Spinal cord (tissue), 10 donors: ENCODE measurements around the gene FGD2. TPM values are rescaled to one million over a fixed set of nuclear protein-coding genes. Genes with fewer than 3 reads are reported as not detected.

Source experiments
- DNase-seq, 6 donors: peaks; one replicate each; pipeline versions ENCODE4 v3.0.0 to v3.0.0-alpha.2; 2013 to 2015; ENCODE audit warnings: low spot score in 6 of 6, low read depth in 4 of 6
- H3K27ac ChIP-seq: one replicate; pipeline ENCODE4 v1.5.1; 2013; ENCODE audit warnings: low read depth, low read length, control low read depth
- H3K27me3 ChIP-seq: one replicate; pipeline ENCODE4 v1.6.1; 2013; ENCODE audit warnings: low read length; ENCODE audit not compliant: control insufficient read depth, insufficient read depth
- H3K36me3 ChIP-seq: one replicate; pipeline ENCODE4 v1.6.1; 2013; ENCODE audit warnings: low read length; ENCODE audit not compliant: control insufficient read depth, insufficient read depth
- H3K4me1 ChIP-seq: one replicate; pipeline ENCODE4 v1.6.1; 2013; ENCODE audit warnings: low read length; ENCODE audit not compliant: control insufficient read depth, insufficient read depth
- H3K4me3 ChIP-seq: one replicate; pipeline ENCODE4 v1.5.1; 2013; ENCODE audit warnings: low read depth, low read length, control low read depth
- H3K9me3 ChIP-seq: one replicate; pipeline ENCODE4 v1.6.1; 2013; ENCODE audit warnings: low read length; ENCODE audit not compliant: control insufficient read depth, insufficient read depth
- WGBS: methylation state at CpG from one replicate; pipeline ENCODE4 v1.1.5; 2013; ENCODE audit warnings: missing lambda C conversion rate; ENCODE audit not compliant: insufficient coverage; 5-methylcytosine and 5-hydroxymethylcytosine counted together
- polyA plus RNA-seq, 2 donors: library from polyadenylated mRNA; unstranded; fragments of 120-200 nt; gene quantifications; one replicate each; pipeline ENCODE4 v1.2.1, GENCODE V29; 2013; ENCODE audit not compliant: insufficient read length in 2 of 2
- total RNA-seq, 2 donors: library from RNA; depleted of rRNA in 1 of 2; stranded (reverse); fragments of 120-200 nt in 1 of 2; fragments of >200 nt in 1 of 2; gene quantifications; one replicate each; pipeline versions ENCODE4 v1.2.3 to v1.2.4, GENCODE V29; 2013 to 2014
- donor health status: healthy.

FGD2 gene
- total and polyA plus RNA-seq, 4 donors: 5.5 to 9.6 (median 7.6) TPM

DNA sequence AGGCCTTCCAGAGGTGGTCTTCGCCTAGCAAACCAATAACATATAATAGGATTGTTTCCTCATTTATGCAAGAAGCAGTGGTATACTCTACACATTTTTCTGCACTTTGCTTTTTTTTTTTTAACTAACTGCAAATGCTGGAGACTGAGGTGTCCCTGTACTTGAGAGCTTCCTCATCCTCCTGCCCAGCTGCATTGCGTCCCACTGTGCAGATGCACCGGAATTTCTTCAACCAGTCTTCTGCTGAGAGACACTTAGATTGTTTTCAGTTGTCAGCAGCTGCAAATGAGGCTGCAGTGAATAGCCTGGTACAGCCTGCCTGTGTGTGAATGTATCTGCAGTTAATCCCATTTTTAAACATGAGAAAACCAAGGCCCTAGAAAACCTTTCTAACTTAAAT is 11.5 kb downstream of the FGD2 start:
- Histone ChIP-seq H3K27me3 (no peaks in the 10 kb centered on the region), H3K36me3 (no peaks in the 10 kb centered on the region), H3K9me3 (no peaks in the 10 kb centered on the region), H3K4me3 (no peak overlapping the region), H3K27ac (no peak overlapping the region), H3K4me1 (peaks cover 24% of the 10 kb centered on the region)
- WGBS: 33% methylated on average over 2 of the region's 3 CpGs
- DNase-seq: peak in 2 of 6 donors; percentile 39

DNA sequence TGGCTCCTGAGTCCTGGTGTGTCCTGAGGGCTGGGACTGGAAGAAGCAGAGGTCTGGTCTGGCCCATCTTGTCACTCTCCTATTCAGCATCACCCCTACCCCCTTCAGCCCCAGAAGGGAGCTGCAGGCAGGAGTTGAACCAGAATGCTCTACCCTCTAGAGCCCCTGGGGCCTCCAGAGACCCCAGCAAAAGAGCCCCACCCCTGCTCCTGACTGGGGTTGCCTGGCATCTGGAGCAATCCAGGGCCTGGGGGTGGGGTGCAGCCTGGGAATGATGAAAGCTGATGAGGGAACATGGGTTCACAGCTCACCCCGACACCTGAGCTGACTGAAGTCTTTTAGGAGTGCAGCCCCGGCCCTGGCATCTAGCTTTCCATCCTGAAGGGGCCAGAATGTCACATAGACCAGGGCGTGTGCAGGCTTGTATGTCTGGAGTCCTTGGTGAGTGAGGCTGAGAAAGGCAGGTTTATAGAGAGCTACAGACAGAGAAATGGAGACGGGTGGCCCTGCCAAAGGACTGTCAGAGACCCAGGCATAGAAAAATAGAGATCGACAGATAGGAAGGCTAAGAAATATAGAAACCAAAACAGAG is 12.2 kb downstream of the FGD2 start:
- WGBS: 39% methylated on average over 5 of the region's 5 CpGs
- Histone ChIP-seq H3K9me3 (no peaks in the 10 kb centered on the region), H3K4me3 (no peak overlapping the region), H3K36me3 (no peaks in the 10 kb centered on the region), H3K27me3 (no peaks in the 10 kb centered on the region), H3K4me1 (peaks cover 24% of the 10 kb centered on the region), H3K27ac (peak overlapping the region; percentile 50)
- DNase-seq: no peak

DNA sequence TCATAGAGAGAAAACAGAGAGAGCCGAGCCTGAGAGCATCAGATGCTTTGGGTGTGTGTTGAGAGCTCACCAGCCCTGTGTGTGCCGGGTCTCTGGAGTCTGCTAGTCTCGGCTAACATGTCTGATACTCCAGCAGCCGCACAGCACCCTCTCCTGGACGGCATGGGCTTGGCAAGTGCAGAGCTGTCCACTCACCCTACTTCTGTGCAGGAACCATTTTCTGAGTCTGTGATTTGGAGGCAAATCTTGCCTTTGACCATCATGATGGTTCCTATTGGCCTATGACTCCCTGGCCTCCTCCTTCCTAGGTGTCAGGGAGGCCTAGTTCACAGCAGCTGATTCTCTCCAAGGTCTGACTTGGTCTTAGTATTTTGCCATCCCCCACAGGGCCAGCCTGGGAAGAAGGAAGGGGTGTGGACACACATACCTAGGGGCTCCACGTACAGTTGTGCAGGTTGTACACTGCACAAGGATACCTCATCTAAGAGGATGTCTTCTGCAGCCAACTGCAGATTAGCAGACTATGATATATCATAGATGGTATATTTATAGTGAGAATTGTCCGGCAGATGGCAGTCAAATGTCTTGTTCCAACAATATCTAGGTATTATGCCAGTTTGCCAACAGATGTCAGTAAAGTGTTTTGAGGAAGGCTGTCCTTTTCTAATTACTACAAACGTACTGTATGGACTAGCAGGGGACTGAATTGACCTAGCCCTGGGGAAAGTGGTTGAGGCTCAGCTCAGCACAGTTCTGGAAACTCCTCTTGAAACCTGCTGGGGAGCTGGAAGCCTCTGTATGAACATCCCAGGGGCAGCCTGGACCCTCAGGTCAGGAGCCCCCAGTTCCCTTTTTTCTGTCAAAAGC is 13.0 kb downstream of the FGD2 start:
- Histone ChIP-seq H3K9me3 (no peaks in the 10 kb centered on the region), H3K27ac (peak overlapping the region; percentile 50), H3K36me3 (no peaks in the 10 kb centered on the region), H3K4me1 (peaks cover 24% of the 10 kb centered on the region), H3K4me3 (no peak overlapping the region), H3K27me3 (no peaks in the 10 kb centered on the region)
- 9% methylated on average over 6 of the region's 8 CpGs for WGBS
- peak; percentile 74 to 95 (median 78) for DNase-seq

DNA sequence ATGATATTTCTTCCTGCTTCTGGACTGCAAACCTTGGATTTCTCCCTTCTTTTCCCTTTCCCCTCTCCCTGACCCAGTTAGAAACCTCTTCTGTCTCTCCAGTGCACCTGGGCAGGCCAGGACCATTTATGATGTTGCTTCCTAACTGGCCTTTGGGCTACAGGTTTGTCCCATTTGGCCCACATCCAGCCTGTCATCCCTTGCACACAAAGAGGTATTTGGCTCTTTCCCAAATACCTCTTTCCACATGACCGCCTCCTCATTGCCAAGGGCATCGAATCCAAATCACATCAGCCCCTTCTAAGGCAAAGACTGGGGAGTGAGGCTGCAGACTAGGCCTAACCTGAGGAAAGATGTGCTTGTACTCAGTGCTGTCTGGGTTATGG is 13.6 kb downstream of the FGD2 start:
- DNase-seq: peak in 2 of 6 donors; percentile 39 to 66
- no peaks in the 10 kb centered on the region for H3K9me3 ChIP-seq
- no peak overlapping the region for H3K4me3 ChIP-seq
- peak overlapping the region; percentile 25 for H3K27ac ChIP-seq
- H3K36me3 ChIP-seq: no peaks in the 10 kb centered on the region
- WGBS: no CpG with 5 or more reads among the region's 2 CpGs
- peaks cover 24% of the 10 kb centered on the region for H3K4me1 ChIP-seq
- H3K27me3 ChIP-seq: no peaks in the 10 kb centered on the region

DNA sequence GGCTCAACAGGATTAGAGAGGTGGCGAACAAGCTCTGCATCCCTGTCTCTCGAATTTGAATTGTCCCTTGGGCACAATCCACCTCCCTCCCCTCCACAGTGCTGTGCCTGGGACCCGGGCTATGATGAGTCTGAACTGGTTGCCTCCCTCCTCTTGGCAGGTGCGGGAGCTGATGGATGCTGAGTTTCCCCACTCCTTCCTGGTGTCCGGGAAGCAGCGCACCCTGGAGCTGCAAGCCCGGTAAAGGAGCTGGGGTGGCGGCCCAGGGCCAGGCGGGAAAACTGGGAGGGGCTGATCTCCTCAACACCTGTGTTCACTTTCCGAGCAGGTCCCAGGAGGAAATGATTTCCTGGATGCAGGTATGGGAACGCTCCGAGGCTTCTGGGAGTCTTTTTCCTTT is 14.9 kb downstream of the FGD2 start:
- H3K36me3 ChIP-seq: no peaks in the 10 kb centered on the region
- peak in 1 of 6 donors; percentile 37 for DNase-seq
- H3K4me3 ChIP-seq: no peak overlapping the region
- WGBS: 40% methylated on average over 2 of the region's 12 CpGs
- no peaks in the 10 kb centered on the region for H3K9me3 ChIP-seq
- H3K27me3 ChIP-seq: no peaks in the 10 kb centered on the region
- H3K4me1 ChIP-seq: peaks cover 24% of the 10 kb centered on the region
- no peak overlapping the region for H3K27ac ChIP-seq

DNA sequence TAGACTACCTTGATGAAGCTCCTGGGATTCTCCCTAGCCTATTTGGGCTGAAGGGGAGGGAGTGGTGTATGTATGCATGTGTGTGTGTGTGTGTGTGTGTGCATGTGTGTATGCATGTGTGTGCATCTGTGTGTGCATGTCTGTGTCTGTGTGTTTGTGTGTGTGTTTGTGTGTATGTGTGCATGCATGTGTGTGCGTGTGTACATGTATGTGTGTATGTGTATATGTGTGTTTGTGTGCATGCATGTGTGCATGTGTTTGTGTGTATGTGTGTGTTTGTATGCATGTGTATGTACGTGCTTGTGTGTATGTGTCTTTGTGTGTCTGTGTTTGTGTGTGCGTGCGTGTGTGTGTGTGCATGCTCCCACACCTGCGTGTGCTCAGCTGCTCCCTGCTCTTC is 15.4 kb downstream of the FGD2 start:
- Histone ChIP-seq H3K4me1 (peaks cover 24% of the 10 kb centered on the region), H3K9me3 (no peaks in the 10 kb centered on the region), H3K27ac (no peak overlapping the region), H3K36me3 (no peaks in the 10 kb centered on the region), H3K4me3 (no peak overlapping the region), H3K27me3 (no peaks in the 10 kb centered on the region)
- 91% methylated on average over 5 of the region's 5 CpGs for WGBS
- DNase-seq: no peak

DNA sequence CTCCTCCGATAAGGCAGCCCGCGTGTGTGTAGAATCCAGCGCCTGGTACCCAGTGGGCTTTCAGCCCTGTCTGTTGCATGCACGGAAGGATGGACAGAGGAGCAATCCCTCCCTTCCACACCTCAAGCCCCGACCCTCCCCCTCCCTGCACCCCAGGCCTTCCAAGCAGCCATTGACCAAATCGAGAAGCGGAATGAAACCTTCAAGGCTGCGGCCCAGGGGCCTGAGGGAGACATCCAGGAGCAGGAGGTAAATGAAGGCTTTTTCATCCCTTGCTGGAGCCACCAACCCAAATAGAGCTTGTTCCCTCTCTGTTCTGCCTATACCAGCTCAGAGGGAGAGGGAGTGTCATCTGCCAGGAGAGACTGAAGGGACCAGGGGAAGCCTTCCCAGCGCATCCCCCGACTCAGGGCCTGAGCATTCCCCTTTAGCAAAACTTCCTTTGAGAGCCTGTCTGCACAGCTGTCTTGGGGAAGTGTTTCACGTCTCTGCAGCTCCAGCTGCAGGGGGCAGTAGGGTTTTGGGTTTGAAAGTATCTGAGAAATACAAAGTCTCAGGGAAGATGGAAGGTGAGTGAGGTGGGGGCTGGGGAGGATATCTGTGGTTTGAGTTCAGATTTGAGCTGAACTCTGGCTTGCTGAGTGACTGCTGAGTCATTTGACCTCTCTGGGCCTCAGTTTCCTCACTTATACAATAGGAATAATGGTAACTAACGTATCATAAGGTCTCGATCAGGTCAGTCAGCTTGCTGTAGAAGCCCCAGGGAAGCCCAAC is 16.1 kb downstream of the FGD2 start:
- peak in 2 of 6 donors; percentile 47 to 84 for DNase-seq
- Histone ChIP-seq H3K27ac (no peak overlapping the region), H3K27me3 (no peaks in the 10 kb centered on the region), H3K4me1 (peaks cover 24% of the 10 kb centered on the region), H3K4me3 (no peak overlapping the region), H3K9me3 (no peaks in the 10 kb centered on the region), H3K36me3 (no peaks in the 10 kb centered on the region)
- WGBS: 80% methylated on average over 10 of the region's 14 CpGs

DNA sequence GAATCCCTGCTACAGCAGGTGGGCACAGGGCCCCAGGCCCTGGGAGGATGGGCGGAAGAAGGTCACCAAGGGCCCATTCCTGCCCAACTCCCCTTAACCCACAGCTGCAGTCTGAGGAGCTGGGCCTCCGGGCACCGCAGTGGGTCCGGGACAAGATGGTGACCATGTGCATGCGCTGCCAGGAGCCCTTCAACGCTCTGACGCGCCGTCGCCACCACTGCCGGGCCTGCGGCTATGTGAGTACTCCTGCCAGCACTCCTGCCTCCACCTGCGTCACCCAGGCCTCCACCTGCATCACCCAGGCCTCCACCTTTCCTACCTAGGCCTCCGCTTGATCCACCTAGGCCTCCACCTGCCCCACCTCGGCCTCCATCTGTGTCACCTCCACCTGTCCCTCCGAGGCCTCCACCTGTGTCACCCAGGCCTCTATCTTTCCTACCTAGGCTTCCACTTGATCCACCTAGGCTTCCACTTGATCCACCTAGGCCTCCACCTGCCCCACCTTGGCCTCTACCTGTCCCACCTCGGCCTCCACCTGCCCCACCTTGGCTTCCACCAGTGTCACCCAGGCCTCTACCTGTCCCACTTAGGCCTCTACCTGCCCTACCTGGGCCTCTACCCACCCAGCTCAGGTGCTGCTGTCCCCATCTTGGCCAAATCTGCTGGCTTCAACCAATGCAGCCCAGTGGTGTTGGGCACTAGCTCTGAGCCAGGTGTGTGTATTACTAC is 16.8 kb downstream of the FGD2 start:
- DNase-seq: no peak
- Histone ChIP-seq H3K27me3 (no peaks in the 10 kb centered on the region), H3K4me3 (no peak overlapping the region), H3K9me3 (no peaks in the 10 kb centered on the region), H3K4me1 (peaks cover 20% of the 10 kb centered on the region), H3K27ac (no peak overlapping the region), H3K36me3 (no peaks in the 10 kb centered on the region)
- WGBS: 96% methylated on average over 17 of the region's 17 CpGs

DNA sequence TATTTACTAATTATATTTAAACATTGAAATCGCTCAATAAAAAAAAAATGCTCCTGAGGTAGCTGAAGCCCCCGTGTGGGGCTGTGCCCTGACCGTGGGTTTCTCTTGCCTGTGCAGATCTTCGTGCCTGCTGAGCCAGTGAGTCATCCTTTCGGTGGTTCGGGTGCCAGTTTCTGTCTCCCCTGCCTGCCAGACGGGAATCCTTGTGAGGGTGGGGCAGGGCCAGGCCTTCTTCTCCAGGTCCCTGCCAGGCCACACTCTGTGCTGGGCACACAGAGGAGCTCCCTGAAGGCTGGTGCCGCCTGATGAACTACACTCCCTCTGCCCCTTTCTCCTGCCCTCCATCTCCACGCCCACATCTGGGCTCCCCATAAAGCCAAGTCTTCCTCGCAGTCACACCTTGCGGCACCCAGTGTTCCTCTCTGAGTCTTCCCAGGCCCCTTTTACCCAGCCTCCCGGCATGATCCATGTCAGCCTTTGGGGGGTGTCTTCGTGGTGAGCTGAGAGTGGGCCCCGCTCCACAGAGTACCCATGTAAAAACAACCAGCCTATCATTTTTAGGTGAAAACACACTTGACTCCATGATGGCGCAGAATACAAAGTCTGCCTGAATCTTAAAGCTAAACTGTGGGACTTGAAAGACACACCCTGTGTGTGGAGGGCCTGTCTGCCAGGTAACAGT is 19.3 kb downstream of the FGD2 start:
- Histone ChIP-seq H3K27me3 (no peaks in the 10 kb centered on the region), H3K4me3 (no peak overlapping the region), H3K4me1 (peaks cover 4% of the 10 kb centered on the region), H3K36me3 (peaks cover 2% of the 10 kb centered on the region), H3K9me3 (no peaks in the 10 kb centered on the region), H3K27ac (no peak overlapping the region)
- no peak for DNase-seq
- WGBS: 93% methylated on average over 11 of the region's 15 CpGs
